NCI-H748 (cell line): ENCODE results near the gene ALOX12.
A peak's percentile ranks its signal among the peaks of the same experiment; 100 is the strongest.
"Not testable (repeated sequence)": the region's sequence is repeated elsewhere in the genome, so short reads cannot be mapped to it uniquely, and the experiment has no call there.

Experiments used
- DNase-seq: peaks from one replicate; lab custom pipeline; 2025; ENCODE audit not compliant: unreplicated experiment; lab: John Stamatoyannopoulos, UW

Gene ALOX12

GRCh38 chr17:6995500-6996255 lies at the start of gene ALOX12:
ALOX12 (plus strand) TSS chr17:6996049; CDS start chr17:6996118, 69 bp downstream.
- no peak for DNase-seq

GRCh38 chr17:6947745-6948144 lies 48.1 kb upstream of the ALOX12 start:
- no peak for DNase-seq

GRCh38 chr17:6948562-6948961 lies 47.3 kb upstream of the ALOX12 start:
- DNase-seq = no peak

- no peak for DNase-seq
Measured at GRCh38 chr17:6948976-6949375, 46.9 kb upstream of the ALOX12 start.

- not testable (repeated sequence) for DNase-seq
Measured at GRCh38 chr17:6950938-6951337, 44.9 kb upstream of the ALOX12 start.

GRCh38 chr17:6953689-6954088 lies 42.2 kb upstream of the ALOX12 start:
- DNase-seq = no peak

- DNase-seq = no peak
Measured at GRCh38 chr17:6959700-6960099, 36.1 kb upstream of the ALOX12 start.

GRCh38 chr17:6969323-6969726 lies 26.5 kb upstream of the ALOX12 start:
- peak; percentile 27 for DNase-seq

- no peak for DNase-seq
Measured at GRCh38 chr17:6970992-6971391, 24.9 kb upstream of the ALOX12 start.

GRCh38 chr17:6979440-6979839 lies 16.4 kb upstream of the ALOX12 start:
- DNase-seq = not testable (repeated sequence)

GRCh38 chr17:6981426-6981825 lies 14.4 kb upstream of the ALOX12 start:
- no peak for DNase-seq

- DNase-seq = no peak
Measured at GRCh38 chr17:6985266-6985665, 10.6 kb upstream of the ALOX12 start.

GRCh38 chr17:6986676-6987075 lies 9.2 kb upstream of the ALOX12 start:
- DNase-seq = no peak

- no peak for DNase-seq
Measured at GRCh38 chr17:6989779-6990178, 6.1 kb upstream of the ALOX12 start.

GRCh38 chr17:6993613-6994056 lies 2.2 kb upstream of the ALOX12 start:
- not testable (repeated sequence) for DNase-seq

- no peak for DNase-seq
Measured at GRCh38 chr17:6994118-6994598, 1.7 kb upstream of the ALOX12 start.

- no peak for DNase-seq
Measured at GRCh38 chr17:6994666-6995256, 1.1 kb upstream of the ALOX12 start.

- DNase-seq = no peak
Measured at GRCh38 chr17:6996256-6997011, 585 bp downstream of the ALOX12 start.

GRCh38 chr17:6997171-6997570 lies 1.3 kb downstream of the ALOX12 start:
- no peak for DNase-seq

GRCh38 chr17:6998855-6999508 lies 3.1 kb downstream of the ALOX12 start:
- no peak for DNase-seq

- peak; percentile 62 for DNase-seq
Measured at GRCh38 chr17:7001318-7001961, 5.6 kb downstream of the ALOX12 start.
